ENCODE data around the gene GARIN5A. TPM values are rescaled to one million over a fixed set of nuclear protein-coding genes. Genes with fewer than 3 reads are reported as not detected.

GARIN5A gene
- 1 to 10 TPM; 1.3 to 1.4 TPM for polyA plus RNA-seq

GRCh38 chr19:50476224-50476906 is at the start of gene GARIN5A, which contains the start of gene EMC10:
Gene GARIN5A, minus strand, starts transcription at chr19:50476848. Its CDS starts 460 bp downstream, at chr19:50476388.
Gene EMC10, plus strand, starts transcription at chr19:50476507. Its CDS starts 38 bp downstream, at chr19:50476545.
- WGBS, 2 donors: 1 to 3% methylated on average over 54 to 58 of the region's 58 CpGs
- H3K27ac ChIP-seq (ENCODE audit: low read depth in 2 of 2, low read length in 1 of 2): peak within 1 kb of the TSS; percentile 64 to 92
- peaks cover 0 to 3% of the 10 kb centered on the region in 2 donors for H3K9me3 ChIP-seq (ENCODE audit: control insufficient read depth in 2 of 2, insufficient read depth in 1 of 2, low read depth in 1 of 2, low read length in 1 of 2)
- peak within 1 kb of the TSS; percentile 86 to 88 for H3K4me3 ChIP-seq (ENCODE audit: low read depth in 1 of 2, low read length in 2 of 2)
- H3K36me3 ChIP-seq (ENCODE audit: control insufficient read depth in 2 of 2, insufficient read depth in 2 of 2, low read length in 1 of 2): peaks cover 0 to 23% of the 10 kb centered on the region in 2 donors
- H3K27me3 ChIP-seq (ENCODE audit: control insufficient read depth in 1 of 2, insufficient read depth in 2 of 2, low read length in 2 of 2): no peaks in the 10 kb centered on the region
- H3K4me1 ChIP-seq (ENCODE audit: control insufficient read depth in 2 of 2, insufficient read depth in 2 of 2, low read length in 1 of 2): peaks cover 3 to 11% of the 10 kb centered on the region in 2 donors

- Histone ChIP-seq H3K4me1 (ENCODE audit: control insufficient read depth in 2 of 2, insufficient read depth in 2 of 2, low read length in 1 of 2) (peaks cover 0 to 2% of the 10 kb centered on the region in 2 donors), H3K27ac (ENCODE audit: low read depth in 2 of 2, low read length in 1 of 2) (no peak overlapping the region), H3K27me3 (ENCODE audit: control insufficient read depth in 1 of 2, insufficient read depth in 2 of 2, low read length in 2 of 2) (no peaks in the 10 kb centered on the region), H3K36me3 (ENCODE audit: control insufficient read depth in 2 of 2, insufficient read depth in 2 of 2, low read length in 1 of 2) (no peaks in the 10 kb centered on the region), H3K4me3 (ENCODE audit: low read depth in 1 of 2, low read length in 2 of 2) (no peak overlapping the region), H3K9me3 (ENCODE audit: control insufficient read depth in 2 of 2, insufficient read depth in 1 of 2, low read depth in 1 of 2, low read length in 1 of 2) (peaks cover 0 to 5% of the 10 kb centered on the region in 2 donors)
- 84 to 89% methylated on average over 10 of the region's 10 CpGs for WGBS, 2 donors
These were observed 46.2 kb upstream of the GARIN5A start for GRCh38 chr19:50522881-50523280.

- H3K36me3 ChIP-seq (ENCODE audit: control insufficient read depth in 2 of 2, insufficient read depth in 2 of 2, low read length in 1 of 2): no peaks in the 10 kb centered on the region
- H3K9me3 ChIP-seq (ENCODE audit: control insufficient read depth in 2 of 2, insufficient read depth in 1 of 2, low read depth in 1 of 2, low read length in 1 of 2): peaks cover 0 to 5% of the 10 kb centered on the region in 2 donors
- no peak overlapping the region for H3K27ac ChIP-seq (ENCODE audit: low read depth in 2 of 2, low read length in 1 of 2)
- H3K4me3 ChIP-seq (ENCODE audit: low read depth in 1 of 2, low read length in 2 of 2): no peak overlapping the region
- no peaks in the 10 kb centered on the region for H3K27me3 ChIP-seq (ENCODE audit: control insufficient read depth in 1 of 2, insufficient read depth in 2 of 2, low read length in 2 of 2)
- H3K4me1 ChIP-seq (ENCODE audit: control insufficient read depth in 2 of 2, insufficient read depth in 2 of 2, low read length in 1 of 2): peaks cover 2 to 3% of the 10 kb centered on the region in 2 donors
- WGBS, 2 donors: 79 to 82% methylated on average over 17 of the region's 17 CpGs
These were observed 44.3 kb upstream of the GARIN5A start for GRCh38 chr19:50520822-50521465.

- Histone ChIP-seq H3K27ac (ENCODE audit: low read depth in 2 of 2, low read length in 1 of 2) (no peak overlapping the region), H3K4me3 (ENCODE audit: low read depth in 1 of 2, low read length in 2 of 2) (no peak overlapping the region), H3K36me3 (ENCODE audit: control insufficient read depth in 2 of 2, insufficient read depth in 2 of 2, low read length in 1 of 2) (no peaks in the 10 kb centered on the region), H3K4me1 (ENCODE audit: control insufficient read depth in 2 of 2, insufficient read depth in 2 of 2, low read length in 1 of 2) (peaks cover 2 to 6% of the 10 kb centered on the region in 2 donors), H3K9me3 (ENCODE audit: control insufficient read depth in 2 of 2, insufficient read depth in 1 of 2, low read depth in 1 of 2, low read length in 1 of 2) (peaks cover 0 to 5% of the 10 kb centered on the region in 2 donors), H3K27me3 (ENCODE audit: control insufficient read depth in 1 of 2, insufficient read depth in 2 of 2, low read length in 2 of 2) (no peaks in the 10 kb centered on the region)
- WGBS, 2 donors: 96% methylated on average over 39 to 40 of the region's 40 CpGs
These were observed 42.4 kb upstream of the GARIN5A start for GRCh38 chr19:50519006-50519575.

GRCh38 chr19:50518091-50519005 is 41.7 kb upstream of the GARIN5A start:
- Histone ChIP-seq H3K27ac (ENCODE audit: low read depth in 2 of 2, low read length in 1 of 2) (no peak overlapping the region), H3K9me3 (ENCODE audit: control insufficient read depth in 2 of 2, insufficient read depth in 1 of 2, low read depth in 1 of 2, low read length in 1 of 2) (peaks cover 0 to 5% of the 10 kb centered on the region in 2 donors), H3K36me3 (ENCODE audit: control insufficient read depth in 2 of 2, insufficient read depth in 2 of 2, low read length in 1 of 2) (no peaks in the 10 kb centered on the region), H3K4me3 (ENCODE audit: low read depth in 1 of 2, low read length in 2 of 2) (no peak overlapping the region), H3K27me3 (ENCODE audit: control insufficient read depth in 1 of 2, insufficient read depth in 2 of 2, low read length in 2 of 2) (no peaks in the 10 kb centered on the region), H3K4me1 (ENCODE audit: control insufficient read depth in 2 of 2, insufficient read depth in 2 of 2, low read length in 1 of 2) (peaks cover 2 to 6% of the 10 kb centered on the region in 2 donors)
- WGBS, 2 donors: 95% methylated on average over 86 to 87 of the region's 87 CpGs

GRCh38 chr19:50517704-50518075 is 41.0 kb upstream of the GARIN5A start:
- no peak overlapping the region for H3K4me3 ChIP-seq (ENCODE audit: low read depth in 1 of 2, low read length in 2 of 2)
- H3K9me3 ChIP-seq (ENCODE audit: control insufficient read depth in 2 of 2, insufficient read depth in 1 of 2, low read depth in 1 of 2, low read length in 1 of 2): peaks cover 0 to 5% of the 10 kb centered on the region in 2 donors
- H3K27me3 ChIP-seq (ENCODE audit: control insufficient read depth in 1 of 2, insufficient read depth in 2 of 2, low read length in 2 of 2): no peaks in the 10 kb centered on the region
- H3K4me1 ChIP-seq (ENCODE audit: control insufficient read depth in 2 of 2, insufficient read depth in 2 of 2, low read length in 1 of 2): peaks cover 0 to 6% of the 10 kb centered on the region in 2 donors
- H3K36me3 ChIP-seq (ENCODE audit: control insufficient read depth in 2 of 2, insufficient read depth in 2 of 2, low read length in 1 of 2): no peaks in the 10 kb centered on the region
- no peak overlapping the region for H3K27ac ChIP-seq (ENCODE audit: low read depth in 2 of 2, low read length in 1 of 2)
- WGBS, 2 donors: 95 to 97% methylated on average over 36 to 37 of the region's 37 CpGs

- no peaks in the 10 kb centered on the region for H3K36me3 ChIP-seq (ENCODE audit: control insufficient read depth in 2 of 2, insufficient read depth in 2 of 2, low read length in 1 of 2)
- no peaks in the 10 kb centered on the region for H3K27me3 ChIP-seq (ENCODE audit: control insufficient read depth in 1 of 2, insufficient read depth in 2 of 2, low read length in 2 of 2)
- peaks cover 0 to 5% of the 10 kb centered on the region in 2 donors for H3K9me3 ChIP-seq (ENCODE audit: control insufficient read depth in 2 of 2, insufficient read depth in 1 of 2, low read depth in 1 of 2, low read length in 1 of 2)
- WGBS, 2 donors: 56 to 64% methylated on average over 48 to 53 of the region's 53 CpGs
- H3K27ac ChIP-seq (ENCODE audit: low read depth in 2 of 2, low read length in 1 of 2): no peak overlapping the region
- H3K4me1 ChIP-seq (ENCODE audit: control insufficient read depth in 2 of 2, insufficient read depth in 2 of 2, low read length in 1 of 2): peaks cover 1 to 6% of the 10 kb centered on the region in 2 donors
- no peak overlapping the region for H3K4me3 ChIP-seq (ENCODE audit: low read depth in 1 of 2, low read length in 2 of 2)
These were observed 40.5 kb upstream of the GARIN5A start for GRCh38 chr19:50516964-50517703.

- Histone ChIP-seq H3K36me3 (ENCODE audit: control insufficient read depth in 2 of 2, insufficient read depth in 2 of 2, low read length in 1 of 2) (no peaks in the 10 kb centered on the region), H3K9me3 (ENCODE audit: control insufficient read depth in 2 of 2, insufficient read depth in 1 of 2, low read depth in 1 of 2, low read length in 1 of 2) (peaks cover 0 to 5% of the 10 kb centered on the region in 2 donors), H3K27ac (ENCODE audit: low read depth in 2 of 2, low read length in 1 of 2) (no peak overlapping the region), H3K4me1 (ENCODE audit: control insufficient read depth in 2 of 2, insufficient read depth in 2 of 2, low read length in 1 of 2) (peaks cover 3 to 6% of the 10 kb centered on the region in 2 donors), H3K27me3 (ENCODE audit: control insufficient read depth in 1 of 2, insufficient read depth in 2 of 2, low read length in 2 of 2) (no peaks in the 10 kb centered on the region), H3K4me3 (ENCODE audit: low read depth in 1 of 2, low read length in 2 of 2) (no peak overlapping the region)
- WGBS, 2 donors: 41 to 43% methylated on average over 12 of the region's 12 CpGs
These were observed 39.8 kb upstream of the GARIN5A start for GRCh38 chr19:50516456-50516855.

Data from esophagus (tissue), 2 donors.